GM12878 (cell line): Measurements from ENCODE around the gene AXIN1. TPM values are rescaled to one million over a fixed set of nuclear protein-coding genes. Genes with fewer than 3 reads are reported as not detected.

Experiments
- ATF7 ChIP-seq: fragments of 450-650 bp; IDR thresholded peaks from 2 replicates; pipeline ENCODE4 v1.6.1; 2016; ENCODE audit warnings: low read depth, mild to moderate bottlenecking
- BRCA1 ChIP-seq: IDR thresholded peaks from 2 replicates; pipeline ENCODE4 v1.6.1; 2011; ENCODE audit warnings: low read depth, low read length, improper control_type of control experiment
- CHD1 ChIP-seq: IDR thresholded peaks from 2 replicates; pipeline ENCODE4 v1.6.1; 2012; ENCODE audit warnings: low read depth, low read length, improper control_type of control experiment
- HDGF ChIP-seq: fragments of 450-650 bp; IDR thresholded peaks from 2 replicates; pipeline ENCODE4 v1.6.1; 2016; ENCODE audit warnings: antibody characterized with exemption
- IKZF1 ChIP-seq: fragments of 450-650 bp; conservative IDR thresholded peaks from 2 replicates; pipeline ENCODE4 v1.6.1; 2017; ENCODE audit warnings: antibody characterized with exemption, mild to moderate bottlenecking
- IRF5 ChIP-seq: fragments of 450-650 bp; IDR thresholded peaks from 2 replicates; pipeline ENCODE4 v1.6.1; 2017; ENCODE audit warnings: borderline replicate concordance
- MYB ChIP-seq: fragments of 150-350 bp; IDR thresholded peaks from 2 replicates; pipeline ENCODE4 v1.6.1; 2014; ENCODE audit warnings: mild to moderate bottlenecking, low read depth, low read length, borderline replicate concordance
- NBN ChIP-seq: fragments of 450-650 bp; IDR thresholded peaks from 2 replicates; pipeline ENCODE4 v1.6.1; 2016
- NRF1 ChIP-seq: conservative IDR thresholded peaks from 2 replicates; pipeline ENCODE4 v1.6.1; 2011; ENCODE audit warnings: mild to moderate bottlenecking, low read depth, low read length, improper control_type of control experiment
- PKNOX1 ChIP-seq: fragments of 450-650 bp; IDR thresholded peaks from 2 replicates; pipeline ENCODE4 v1.6.1; 2016; ENCODE audit warnings: mild to moderate bottlenecking
- PML ChIP-seq: IDR thresholded peaks from 2 replicates; pipeline ENCODE4 v1.6.1; 2012; ENCODE audit warnings: low read length, inconsistent platforms
- POLR2AphosphoS5 ChIP-seq: IDR thresholded peaks from 2 replicates; pipeline ENCODE4 v1.6.1; 2011; ENCODE audit warnings: mild to moderate bottlenecking, low read length, inconsistent platforms
- PRDM15 ChIP-seq: fragments of 450-650 bp; formaldehyde crosslinking; IDR thresholded peaks from 2 replicates; pipeline ENCODE4 v1.4.0; 2020; ENCODE audit warnings: mild to moderate bottlenecking, moderate library complexity
- RFX5 ChIP-seq: IDR thresholded peaks from 2 replicates; pipeline ENCODE4 v1.6.1; 2011; ENCODE audit warnings: low read depth, low read length, improper control_type of control experiment
- RUNX3 ChIP-seq: IDR thresholded peaks from 2 replicates; pipeline ENCODE4 v1.6.1; 2012; ENCODE audit warnings: low read length, inconsistent platforms
- STAT1 ChIP-seq: fragments of 450-650 bp; conservative IDR thresholded peaks from 2 replicates; pipeline ENCODE4 v1.6.1; 2014; ENCODE audit warnings: antibody characterized with exemption, mild to moderate bottlenecking
- STAT3 ChIP-seq: IDR thresholded peaks from 2 replicates; pipeline ENCODE4 v1.6.1; 2011; ENCODE audit warnings: low read depth, low read length, improper control_type of control experiment
- YY1 ChIP-seq: IDR thresholded peaks from 2 replicates; pipeline ENCODE4 v1.6.1; 2011; ENCODE audit warnings: low read depth, mild to moderate bottlenecking, low read length
- ZNF217 ChIP-seq: fragments of 450-650 bp; IDR thresholded peaks from 2 replicates; pipeline ENCODE4 v1.6.1; 2017; ENCODE audit warnings: antibody characterized with exemption, mild to moderate bottlenecking
- ZNF274 ChIP-seq: IDR thresholded peaks from one replicate; pipeline ENCODE4 v1.8.0; 2011; ENCODE audit not compliant: insufficient read length, insufficient read depth
- polyA plus RNA-seq, 11 experiments: library from polyadenylated mRNA; depleted of rRNA in 4 of 11; unstranded in 6 of 11; stranded (reverse) in 5 of 11; fragments of >200 nt; fragmentation: Nextera tagmentation in 4 of 11; fragmentation: Illumina TruSeq in 1 of 11; extraction: Ambion mirVana in 4 of 11; extraction: Trizol in 1 of 11; gene quantifications; 1 replicate in 1 of 11; 2 replicates in 10 of 11; pipeline versions ENCODE4 v1.2.1 to v1.2.3, GENCODE V29; 2011 to 2016; ENCODE audit warnings: inconsistent platforms in 2 of 11, missing spikeins in 2 of 11, low read depth in 1 of 11
- total RNA-seq, 4 experiments: library from RNA; depleted of rRNA in 3 of 4; stranded (reverse); fragments of >200 nt in 3 of 4; fragmentation: Illumina TruSeq in 1 of 4; extraction: Trizol in 1 of 4; gene quantifications; 2 replicates each; pipeline versions ENCODE4 v1.2.1 to v1.2.3, GENCODE V29; 2013 to 2021
- TF ChIP-seq, protein P1 (sequence below): IDR thresholded peaks from 2 replicates; pipeline ENCODE4 v1.6.1; 2011; ENCODE audit warnings: mild to moderate bottlenecking, low read depth, low read length, moderate library complexity; ENCODE audit not compliant: insufficient replicate concordance
- TF ChIP-seq, protein P2 (sequence below): fragments of 450-650 bp; IDR thresholded peaks from 2 replicates; pipeline ENCODE4 v1.6.1; 2016; ENCODE audit warnings: mild to moderate bottlenecking

The AXIN1 gene
- total and polyA plus RNA-seq, 10 of the 15 experiments (the other 5 are each of a cell fraction or from before 2014, with no cell fraction given), result 0.26 to 27.1 (median 7.7) TPM

GRCh38 chr16:349211-349610, 3.3 kb downstream of the AXIN1 start (continued):
- TF ChIP-seq, protein P1, sequence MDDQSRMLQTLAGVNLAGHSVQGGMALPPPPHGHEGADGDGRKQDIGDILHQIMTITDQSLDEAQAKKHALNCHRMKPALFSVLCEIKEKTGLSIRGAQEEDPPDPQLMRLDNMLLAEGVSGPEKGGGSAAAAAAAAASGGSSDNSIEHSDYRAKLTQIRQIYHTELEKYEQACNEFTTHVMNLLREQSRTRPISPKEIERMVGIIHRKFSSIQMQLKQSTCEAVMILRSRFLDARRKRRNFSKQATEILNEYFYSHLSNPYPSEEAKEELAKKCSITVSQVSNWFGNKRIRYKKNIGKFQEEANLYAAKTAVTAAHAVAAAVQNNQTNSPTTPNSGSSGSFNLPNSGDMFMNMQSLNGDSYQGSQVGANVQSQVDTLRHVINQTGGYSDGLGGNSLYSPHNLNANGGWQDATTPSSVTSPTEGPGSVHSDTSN, result peak; percentile 34
- TF ChIP-seq ZNF217, result no peak
- TF ChIP-seq NRF1, result no peak
- peak; percentile 23; the same call in 1 of the 2 replicates for TF ChIP-seq POLR2AphosphoS5
- TF ChIP-seq PML, result 0 out of 2 replicates have a peak, but pooled peaks have one; percentile 30
- no peak for TF ChIP-seq CHD1
- no peak for TF ChIP-seq BRCA1
- no peak for TF ChIP-seq RFX5
- TF ChIP-seq ATF7, result peak; percentile 67
- no peak for TF ChIP-seq PRDM15 (CRISPR knock-in tag)
- 0 out of 2 replicates have a peak, but pooled peaks have one; percentile 60 for TF ChIP-seq NBN
- TF ChIP-seq PKNOX1, result peak; percentile 72
- TF ChIP-seq RUNX3, result peak; percentile 86
- TF ChIP-seq STAT1, result no peak
- TF ChIP-seq IRF5, result no peak
- TF ChIP-seq ZNF274, result no peak
- TF ChIP-seq STAT3, result no peak
- TF ChIP-seq IKZF1, result 0 out of 2 replicates have a peak, but pooled peaks have one; percentile 27
- TF ChIP-seq HDGF, result peak; percentile 56; the same call in 1 of the 2 replicates
- TF ChIP-seq YY1, result 0 out of 2 replicates have a peak, but pooled peaks have one; percentile 18
- TF ChIP-seq MYB, result no peak
- TF ChIP-seq, protein P2, sequence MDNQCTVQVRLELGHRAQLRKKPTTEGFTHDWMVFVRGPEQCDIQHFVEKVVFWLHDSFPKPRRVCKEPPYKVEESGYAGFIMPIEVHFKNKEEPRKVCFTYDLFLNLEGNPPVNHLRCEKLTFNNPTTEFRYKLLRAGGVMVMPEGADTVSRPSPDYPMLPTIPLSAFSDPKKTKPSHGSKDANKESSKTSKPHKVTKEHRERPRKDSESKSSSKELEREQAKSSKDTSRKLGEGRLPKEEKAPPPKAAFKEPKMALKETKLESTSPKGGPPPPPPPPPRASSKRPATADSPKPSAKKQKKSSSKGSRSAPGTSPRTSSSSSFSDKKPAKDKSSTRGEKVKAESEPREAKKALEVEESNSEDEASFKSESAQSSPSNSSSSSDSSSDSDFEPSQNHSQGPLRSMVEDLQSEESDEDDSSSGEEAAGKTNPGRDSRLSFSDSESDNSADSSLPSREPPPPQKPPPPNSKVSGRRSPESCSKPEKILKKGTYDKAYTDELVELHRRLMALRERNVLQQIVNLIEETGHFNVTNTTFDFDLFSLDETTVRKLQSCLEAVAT, result peak; percentile 20; the same call in 1 of the 2 replicates
